NCI-H2081 treated with DMSO at 0.1 percent for 48 hours (cell line): ENCODE data around the gene BBIP1.
"Not testable (repeated sequence)": the region's sequence is repeated elsewhere in the genome, so short reads cannot be mapped to it uniquely, and the experiment has no call there.

Source experiments
- DNase-seq: peaks from one replicate; lab custom pipeline; 2025; lab: John Stamatoyannopoulos, UW

BBIP1 gene

GRCh38 chr10:110919971-110920881, 1.2 kb upstream of the BBIP1 start:
- DNase-seq, result no peak

GRCh38 chr10:110919349-110919931, 460 bp upstream of the BBIP1 start, which contains the start of gene SHOC2:
SHOC2 (plus strand) TSS chr10:110919604; CDS start chr10:110964359, 44,755 bp downstream.
- DNase-seq, result no peak

GRCh38 chr10:110918269-110918642, 724 bp downstream of the BBIP1 start:
- no peak for DNase-seq

- no peak for DNase-seq
Measured at GRCh38 chr10:110916554-110917346, 2.2 kb downstream of the BBIP1 start.

- DNase-seq, result not testable (repeated sequence)
Measured at GRCh38 chr10:110915600-110915999, 3.4 kb downstream of the BBIP1 start.

- no peak for DNase-seq
Measured at GRCh38 chr10:110915035-110915434, 3.9 kb downstream of the BBIP1 start.

GRCh38 chr10:110914431-110914830, 4.5 kb downstream of the BBIP1 start:
- DNase-seq, result no peak

GRCh38 chr10:110912374-110912773, 6.6 kb downstream of the BBIP1 start:
- no peak for DNase-seq

- DNase-seq, result no peak
Measured at GRCh38 chr10:110910138-110910537, 8.8 kb downstream of the BBIP1 start.

- no peak for DNase-seq
Measured at GRCh38 chr10:110903280-110904278, 15.4 kb downstream of the BBIP1 start.

- no peak for DNase-seq
Measured at GRCh38 chr10:110901954-110902819, 16.8 kb downstream of the BBIP1 start.

- no peak for DNase-seq
Measured at GRCh38 chr10:110900983-110901382, 18.0 kb downstream of the BBIP1 start.

GRCh38 chr10:110898391-110898790, 20.6 kb downstream of the BBIP1 start:
- no peak for DNase-seq

- no peak for DNase-seq
Measured at GRCh38 chr10:110897184-110897583, 21.8 kb downstream of the BBIP1 start.

GRCh38 chr10:110893559-110894179, 25.3 kb downstream of the BBIP1 start:
- no peak for DNase-seq

- DNase-seq, result no peak
Measured at GRCh38 chr10:110892602-110893288, 26.2 kb downstream of the BBIP1 start.

GRCh38 chr10:110887560-110887959, 31.4 kb downstream of the BBIP1 start:
- DNase-seq, result no peak

GRCh38 chr10:110885932-110886674, 32.9 kb downstream of the BBIP1 start:
- no peak for DNase-seq

- DNase-seq, result no peak
Measured at GRCh38 chr10:110883924-110884323, 35.1 kb downstream of the BBIP1 start.
